Esophagus muscularis mucosa (tissue), 3 donors: Measurements from ENCODE around the gene TGFBR1.

Experiments used
- POLR2AphosphoS5 ChIP-seq, 2 donors: sonication (generic); formaldehyde crosslinking; IDR thresholded peaks; one replicate each; pipeline ENCODE4 v1.6.1; 2017; ENCODE audit warnings: antibody characterized with exemption in 2 of 2
- TF ChIP-seq, protein P1 (sequence below), 3 experiments: fragments of 200-600 bp in 2 of 3; fragments of 450-650 bp in 1 of 3; sonication (generic) in 2 of 3; IDR thresholded peaks; one replicate each; pipeline ENCODE4 v1.5.1; 2017 to 2019; ENCODE audit warnings: antibody characterized with exemption in 3 of 3, mild to moderate bottlenecking in 2 of 3, moderate library complexity in 1 of 3

DNA sequence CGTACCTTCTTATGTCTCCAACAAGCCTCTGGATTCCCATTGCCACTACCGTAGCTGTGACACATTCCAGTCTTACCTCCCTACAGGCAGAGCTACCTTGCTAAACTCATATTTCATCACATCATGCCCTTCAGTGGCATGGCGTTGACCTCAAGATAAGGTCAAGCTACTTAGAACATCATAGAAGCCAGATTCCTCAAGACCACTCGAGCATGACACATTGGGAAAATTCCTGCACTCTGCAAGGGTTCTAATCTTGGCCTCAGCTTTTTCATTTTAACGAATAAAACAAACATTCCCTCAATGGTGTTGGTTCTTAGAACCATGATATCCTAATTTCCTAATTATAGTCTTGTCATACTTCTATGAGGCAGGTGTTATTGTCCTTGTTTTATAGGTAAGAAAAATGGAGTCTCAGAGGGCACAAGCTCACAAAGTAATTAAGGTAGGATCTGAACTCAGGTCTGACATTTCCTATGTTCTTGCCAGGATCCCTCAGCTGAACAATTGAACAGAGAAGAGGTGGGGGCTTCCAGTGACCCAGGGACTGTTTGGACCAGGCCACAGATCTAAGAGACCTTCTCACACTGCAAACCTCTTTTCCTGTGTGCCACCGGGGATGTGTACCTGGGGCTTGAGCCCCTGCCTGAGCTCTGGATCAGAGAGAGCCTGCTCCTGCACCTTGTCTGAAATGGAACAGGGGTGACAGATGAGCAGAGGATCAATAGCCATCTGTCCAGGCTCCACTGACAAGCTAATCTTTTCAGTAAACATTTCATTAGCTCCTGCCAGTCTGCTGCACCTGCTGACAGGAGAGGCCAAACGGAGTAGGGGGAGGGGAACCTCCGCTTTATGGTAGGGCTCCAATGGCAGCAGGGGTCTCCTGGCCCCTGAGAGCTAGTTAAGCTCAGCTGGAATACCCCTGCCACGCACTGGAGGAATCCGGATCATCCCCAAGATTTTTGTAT, 67.5 kb downstream of the TGFBR1 start:
- TF ChIP-seq POLR2AphosphoS5 (IDR thresholded peaks at IDR 0.05), result no peak
- TF ChIP-seq, protein P1, sequence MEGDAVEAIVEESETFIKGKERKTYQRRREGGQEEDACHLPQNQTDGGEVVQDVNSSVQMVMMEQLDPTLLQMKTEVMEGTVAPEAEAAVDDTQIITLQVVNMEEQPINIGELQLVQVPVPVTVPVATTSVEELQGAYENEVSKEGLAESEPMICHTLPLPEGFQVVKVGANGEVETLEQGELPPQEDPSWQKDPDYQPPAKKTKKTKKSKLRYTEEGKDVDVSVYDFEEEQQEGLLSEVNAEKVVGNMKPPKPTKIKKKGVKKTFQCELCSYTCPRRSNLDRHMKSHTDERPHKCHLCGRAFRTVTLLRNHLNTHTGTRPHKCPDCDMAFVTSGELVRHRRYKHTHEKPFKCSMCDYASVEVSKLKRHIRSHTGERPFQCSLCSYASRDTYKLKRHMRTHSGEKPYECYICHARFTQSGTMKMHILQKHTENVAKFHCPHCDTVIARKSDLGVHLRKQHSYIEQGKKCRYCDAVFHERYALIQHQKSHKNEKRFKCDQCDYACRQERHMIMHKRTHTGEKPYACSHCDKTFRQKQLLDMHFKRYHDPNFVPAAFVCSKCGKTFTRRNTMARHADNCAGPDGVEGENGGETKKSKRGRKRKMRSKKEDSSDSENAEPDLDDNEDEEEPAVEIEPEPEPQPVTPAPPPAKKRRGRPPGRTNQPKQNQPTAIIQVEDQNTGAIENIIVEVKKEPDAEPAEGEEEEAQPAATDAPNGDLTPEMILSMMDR (IDR thresholded peaks at IDR 0.05), result no peak
